Trophoblast cell (in vitro differentiated cells and primary cell): ENCODE measurements around the gene MATN4.

Source experiments
- DNase-seq, 2 donors: peaks; one replicate each; pipeline ENCODE4 v3.0.0-alpha.2; 2016
- H2AFZ ChIP-seq: 2 replicates; pipeline ENCODE4 v1.6.1; 2013; ENCODE audit warnings: low read length, moderate library complexity, mild to moderate bottlenecking; ENCODE audit not compliant: insufficient read depth, poor library complexity
- H2AK5ac ChIP-seq: 2 replicates; pipeline ENCODE4 v1.6.1; 2013; ENCODE audit warnings: mild to moderate bottlenecking, low read length
- H2BK120ac ChIP-seq: 2 replicates; pipeline ENCODE4 v1.6.1; 2013; ENCODE audit warnings: low read length, mild to moderate bottlenecking, moderate library complexity; ENCODE audit not compliant: insufficient read depth, poor library complexity
- H2BK12ac ChIP-seq: 2 replicates; pipeline ENCODE4 v1.6.1; 2013; ENCODE audit warnings: mild to moderate bottlenecking, low read length, moderate library complexity
- H2BK5ac ChIP-seq: 2 replicates; pipeline ENCODE4 v1.6.1; 2013; ENCODE audit warnings: low read length, low read depth, moderate library complexity, mild to moderate bottlenecking; ENCODE audit not compliant: poor library complexity
- H3K14ac ChIP-seq: 2 replicates; pipeline ENCODE4 v1.6.1; 2013; ENCODE audit warnings: mild to moderate bottlenecking, low read length
- H3K18ac ChIP-seq: 2 replicates; pipeline ENCODE4 v1.6.1; 2013; ENCODE audit warnings: mild to moderate bottlenecking, low read length
- H3K23ac ChIP-seq: 2 replicates; pipeline ENCODE4 v1.6.1; 2013; ENCODE audit warnings: low read length
- H3K27ac ChIP-seq: 2 replicates; pipeline ENCODE4 v1.5.1; 2013; ENCODE audit warnings: low read depth, mild to moderate bottlenecking, inconsistent platforms, low read length, moderate library complexity
- H3K27me3 ChIP-seq: 2 replicates; pipeline ENCODE4 v1.6.1; 2013; ENCODE audit warnings: inconsistent platforms, mild to moderate bottlenecking, low read length, moderate library complexity; ENCODE audit not compliant: insufficient read depth
- H3K36me3 ChIP-seq, 2 experiments: 1 replicate in 1 of 2; 2 replicates in 1 of 2; pipeline ENCODE4 v1.6.1; 2013; ENCODE audit warnings: low read length in 2 of 2, mild to moderate bottlenecking in 2 of 2, moderate library complexity in 1 of 2; ENCODE audit not compliant: insufficient read depth in 2 of 2, control insufficient read depth in 1 of 2
- H3K4ac ChIP-seq: 2 replicates; pipeline ENCODE4 v1.6.1; 2013; ENCODE audit warnings: low read depth, mild to moderate bottlenecking, low read length, moderate library complexity
- H3K4me1 ChIP-seq, 2 experiments: 1 replicate in 1 of 2; 2 replicates in 1 of 2; pipeline ENCODE4 v1.6.1; 2013; ENCODE audit warnings: low read length in 2 of 2, mild to moderate bottlenecking in 2 of 2, moderate library complexity in 1 of 2; ENCODE audit not compliant: insufficient read depth in 2 of 2, control insufficient read depth in 1 of 2
- H3K4me2 ChIP-seq: 2 replicates; pipeline ENCODE4 v1.6.1; 2013; ENCODE audit warnings: inconsistent platforms, mild to moderate bottlenecking, low read length, moderate library complexity
- H3K4me3 ChIP-seq: 2 replicates; pipeline ENCODE4 v1.5.1; 2013; ENCODE audit warnings: mild to moderate bottlenecking, low read depth, low read length, inconsistent platforms
- H3K79me1 ChIP-seq: one replicate; pipeline ENCODE4 v1.6.1; 2013; ENCODE audit warnings: low read length
- H3K79me2 ChIP-seq: 2 replicates; pipeline ENCODE4 v1.6.1; 2013; ENCODE audit warnings: low read length, mild to moderate bottlenecking; ENCODE audit not compliant: control insufficient read depth, insufficient read depth, poor library complexity
- H3K9ac ChIP-seq: 2 replicates; pipeline ENCODE4 v1.6.1; 2013; ENCODE audit warnings: mild to moderate bottlenecking, low read length
- H3K9me3 ChIP-seq: 2 replicates; pipeline ENCODE4 v1.6.1; 2013; ENCODE audit warnings: low read depth, mild to moderate bottlenecking, control low read depth, inconsistent platforms, low read length; ENCODE audit not compliant: insufficient read depth
- H4K12ac ChIP-seq: 2 replicates; pipeline ENCODE4 v1.6.1; 2013; ENCODE audit warnings: low read depth, mild to moderate bottlenecking, low read length, moderate library complexity
- H4K8ac ChIP-seq: 2 replicates; pipeline ENCODE4 v1.6.1; 2013; ENCODE audit warnings: low read depth, mild to moderate bottlenecking, low read length, moderate library complexity
- H4K91ac ChIP-seq: one replicate; pipeline ENCODE4 v1.6.1; 2013; ENCODE audit warnings: low read depth, mild to moderate bottlenecking, low read length, moderate library complexity
- WGBS: extraction: QIAGEN DNeasy Blood & Tissue Kit; methylation state at CpG from one replicate; pipeline ENCODE4 v1.1.7; 2013; ENCODE audit warnings: missing lambda C conversion rate; ENCODE audit not compliant: insufficient read length, insufficient coverage; ENCODE audit errors: extremely low coverage; 5-methylcytosine and 5-hydroxymethylcytosine counted together

The MATN4 gene

DNA sequence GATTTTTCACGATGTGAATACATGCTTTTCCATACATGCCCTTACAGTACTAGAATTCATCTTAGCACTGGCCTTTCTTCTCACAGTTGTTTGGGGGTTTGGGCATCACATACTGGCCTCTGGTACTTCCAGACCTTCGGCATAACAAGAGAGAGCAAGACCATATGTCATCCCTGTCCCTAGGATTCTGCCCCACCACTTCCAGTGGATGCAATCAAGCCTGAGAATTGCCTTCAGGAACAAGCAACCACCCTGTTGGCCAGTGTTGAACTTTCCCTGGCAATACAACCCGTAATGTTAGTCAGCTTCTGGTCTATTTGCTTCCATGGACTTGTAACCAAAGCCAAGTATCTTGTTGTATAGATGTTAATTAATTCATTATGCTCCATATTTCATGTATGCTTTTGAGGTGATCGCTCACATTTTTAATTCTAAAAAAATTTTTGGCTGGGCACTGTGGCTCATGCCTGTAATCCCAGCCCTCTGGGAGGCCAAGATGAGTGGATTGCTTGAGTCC lies 38.3 kb downstream of the MATN4 start:
- H2BK5ac ChIP-seq, result no peak overlapping the region
- no peak overlapping the region for H4K8ac ChIP-seq
- H3K36me3 ChIP-seq, result no peaks in the 10 kb centered on the region
- H2AK5ac ChIP-seq, result no peak overlapping the region
- no peaks in the 10 kb centered on the region for H3K79me1 ChIP-seq
- no peak overlapping the region for H4K91ac ChIP-seq
- H3K4me2 ChIP-seq, result no peak overlapping the region
- no peak overlapping the region for H4K12ac ChIP-seq
- no peak overlapping the region for H3K18ac ChIP-seq
- no peaks in the 10 kb centered on the region for H3K27me3 ChIP-seq
- H3K9me3 ChIP-seq, result no peaks in the 10 kb centered on the region
- H3K4me3 ChIP-seq, result no peak overlapping the region
- no peak overlapping the region for H3K14ac ChIP-seq
- H2BK120ac ChIP-seq, result no peak overlapping the region
- H3K4me1 ChIP-seq, result no peaks in the 10 kb centered on the region
- no peak for DNase-seq
- no peak overlapping the region for H3K4ac ChIP-seq
- WGBS, result no CpG with 5 or more reads among the region's 4 CpGs
- H3K23ac ChIP-seq, result no peak overlapping the region
- no peaks in the 10 kb centered on the region for H3K79me2 ChIP-seq
- no peak overlapping the region for H2BK12ac ChIP-seq
- H3K9ac ChIP-seq, result no peak overlapping the region
- no peak overlapping the region for H3K27ac ChIP-seq
- H2AFZ ChIP-seq, result no peak overlapping the region

DNA sequence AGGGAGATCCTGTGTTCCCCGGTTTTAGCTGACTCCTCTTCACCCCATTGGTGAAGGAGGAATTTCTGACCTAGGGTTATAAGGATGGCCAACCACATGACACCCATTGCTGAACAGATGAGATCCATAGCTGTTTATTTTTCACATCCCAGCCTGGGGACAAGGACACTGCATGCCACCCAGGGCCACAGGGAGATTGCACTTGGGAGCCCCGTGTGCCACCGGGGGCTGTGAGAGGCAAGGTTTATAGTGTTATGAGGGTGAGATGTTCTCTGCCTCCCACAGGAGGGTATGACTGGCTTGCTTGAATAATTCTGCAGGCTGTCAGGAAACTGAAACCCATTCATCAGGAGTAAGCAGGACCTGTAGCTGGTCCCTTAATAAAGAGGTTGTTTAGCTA lies 39.0 kb downstream of the MATN4 start:
- Histone ChIP-seq H3K4me2 (no peak overlapping the region), H3K27me3 (no peaks in the 10 kb centered on the region), H3K4me3 (no peak overlapping the region), H3K36me3 (no peaks in the 10 kb centered on the region), H3K4me1 (no peaks in the 10 kb centered on the region), H3K27ac (no peak overlapping the region), H3K79me1 (no peaks in the 10 kb centered on the region), H3K4ac (no peak overlapping the region), H3K79me2 (no peaks in the 10 kb centered on the region), H2BK12ac (no peak overlapping the region), H3K14ac (no peak overlapping the region), H2AFZ (no peak overlapping the region), H3K9ac (no peak overlapping the region), H3K23ac (no peak overlapping the region), H2AK5ac (no peak overlapping the region), H2BK120ac (no peak overlapping the region), H3K9me3 (no peaks in the 10 kb centered on the region), H4K91ac (no peak overlapping the region), H4K12ac (no peak overlapping the region), H4K8ac (no peak overlapping the region), H2BK5ac (no peak overlapping the region), H3K18ac (no peak overlapping the region)
- DNase-seq, result no peak
- no CpG with 5 or more reads among the region's 3 CpGs for WGBS

GRCh38 chr20:45268531-45268930 lies 39.6 kb downstream of the MATN4 start:
- Histone ChIP-seq H3K4me1 (no peaks in the 10 kb centered on the region), H3K9ac (no peak overlapping the region), H3K27me3 (no peaks in the 10 kb centered on the region), H2BK12ac (no peak overlapping the region), H3K79me2 (no peaks in the 10 kb centered on the region), H3K14ac (no peak overlapping the region), H3K4ac (no peak overlapping the region), H4K91ac (no peak overlapping the region), H3K36me3 (no peaks in the 10 kb centered on the region), H3K27ac (no peak overlapping the region), H3K9me3 (no peaks in the 10 kb centered on the region), H2AK5ac (no peak overlapping the region), H2BK5ac (no peak overlapping the region), H4K8ac (no peak overlapping the region), H3K4me3 (no peak overlapping the region), H2AFZ (no peak overlapping the region), H4K12ac (no peak overlapping the region), H3K18ac (no peak overlapping the region), H3K4me2 (no peak overlapping the region), H2BK120ac (no peak overlapping the region), H3K79me1 (no peaks in the 10 kb centered on the region), H3K23ac (no peak overlapping the region)
- DNase-seq, result no peak
- no CpG with 5 or more reads among the region's 3 CpGs for WGBS

GRCh38 chr20:45266977-45267376 lies 41.1 kb downstream of the MATN4 start:
- no peak overlapping the region for H3K14ac ChIP-seq
- no peak overlapping the region for H3K27ac ChIP-seq
- H3K4ac ChIP-seq, result no peak overlapping the region
- no peak overlapping the region for H3K9ac ChIP-seq
- H3K18ac ChIP-seq, result no peak overlapping the region
- no peak overlapping the region for H3K23ac ChIP-seq
- no peaks in the 10 kb centered on the region for H3K4me1 ChIP-seq
- no peak overlapping the region for H2AK5ac ChIP-seq
- H3K9me3 ChIP-seq, result no peaks in the 10 kb centered on the region
- H2BK5ac ChIP-seq, result no peak overlapping the region
- H2BK120ac ChIP-seq, result no peak overlapping the region
- H3K4me3 ChIP-seq, result no peak overlapping the region
- no peaks in the 10 kb centered on the region for H3K79me2 ChIP-seq
- no peak overlapping the region for H4K91ac ChIP-seq
- H4K12ac ChIP-seq, result no peak overlapping the region
- DNase-seq, result no peak
- H3K27me3 ChIP-seq, result no peaks in the 10 kb centered on the region
- no peak overlapping the region for H2AFZ ChIP-seq
- no peak overlapping the region for H4K8ac ChIP-seq
- no peaks in the 10 kb centered on the region for H3K36me3 ChIP-seq
- no peaks in the 10 kb centered on the region for H3K79me1 ChIP-seq
- H3K4me2 ChIP-seq, result no peak overlapping the region
- H2BK12ac ChIP-seq, result no peak overlapping the region
